HL-60/S4 treated with phorbol 12-myristate 13-acetate at 8.2 ng/mL for 4 days and 3 days (cell line): ENCODE measurements around the gene ABCC4.
"Not testable (repeated sequence)": the region's sequence is repeated elsewhere in the genome, so short reads cannot be mapped to it uniquely, and the experiment has no call there.

Experiments used
- in situ Hi-C: fragments of 300-500 bp; cut with MboI; formaldehyde crosslinking; loops from 2 replicates; pipeline ENCODE4 v1.15.0; 2022; ENCODE audit warnings: low sequenced_read_pairs

ABCC4 gene

DNA sequence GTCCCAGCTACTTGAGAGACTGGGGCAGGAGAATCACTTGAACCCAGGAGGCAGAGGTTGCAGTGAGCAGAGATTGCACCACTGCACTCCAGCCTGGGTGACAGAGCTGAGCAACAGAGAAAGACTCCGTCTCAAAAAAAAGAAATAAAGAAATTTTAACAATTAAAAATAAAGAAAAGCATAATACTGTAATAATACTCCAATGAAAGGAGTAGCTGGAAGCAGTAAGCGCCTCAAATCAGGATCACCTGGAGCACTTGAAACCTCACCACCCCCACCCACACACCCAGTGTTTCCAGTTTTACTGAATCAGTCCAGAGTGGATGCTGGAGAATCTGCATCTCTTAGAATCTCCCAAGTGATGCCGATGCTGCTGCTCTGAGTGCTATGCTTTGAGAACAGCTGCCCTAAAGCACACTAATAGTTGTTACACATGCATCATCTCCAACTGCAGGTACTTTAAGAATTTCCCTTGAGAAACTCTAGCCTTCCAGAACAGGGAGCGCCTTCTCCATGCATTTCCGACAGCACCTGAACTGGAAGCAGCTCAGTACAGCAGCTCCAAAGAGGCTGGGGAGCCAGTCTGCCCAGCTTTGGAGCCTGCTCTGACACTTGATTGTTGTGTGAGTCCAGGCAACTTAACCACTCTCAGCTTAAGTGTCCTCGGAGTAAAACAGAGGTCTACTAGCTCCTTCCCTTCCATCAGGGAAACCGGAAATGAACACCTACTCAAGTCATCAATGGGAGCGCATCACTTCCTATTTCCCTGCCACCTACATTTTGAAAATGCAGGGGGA lies 2.9 kb downstream of the ABCC4 start:
- in situ Hi-C loops, result no loop called here

DNA sequence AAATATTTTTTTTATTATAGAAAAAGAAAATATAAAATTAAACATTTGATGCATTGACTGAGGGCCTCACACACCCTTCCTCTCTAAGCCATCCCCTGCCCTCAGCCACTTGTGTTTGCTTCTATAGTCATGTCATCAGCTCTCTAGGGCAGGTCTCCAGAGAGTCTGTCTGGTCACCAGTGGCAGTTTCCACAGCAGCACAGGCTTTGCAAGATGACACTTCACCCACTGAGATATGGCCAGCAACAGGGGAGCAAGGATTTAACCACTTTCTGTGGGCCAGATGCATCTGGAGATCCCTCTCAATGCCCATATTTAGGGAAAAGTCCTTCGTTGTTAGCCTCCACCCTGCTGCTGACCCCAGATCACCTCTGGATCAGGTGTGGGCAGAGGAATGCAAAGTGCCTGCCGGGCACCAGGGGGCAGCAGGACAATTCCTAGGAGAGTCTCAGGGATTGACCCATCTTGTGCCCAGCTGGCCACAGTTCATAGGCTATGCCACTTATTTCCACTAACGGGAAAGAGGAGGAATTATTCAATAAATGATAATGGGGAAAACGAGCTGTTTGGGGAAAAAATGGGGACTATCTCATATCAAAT lies 4.8 kb downstream of the ABCC4 start:
- in situ Hi-C loops, result no loop called here

DNA sequence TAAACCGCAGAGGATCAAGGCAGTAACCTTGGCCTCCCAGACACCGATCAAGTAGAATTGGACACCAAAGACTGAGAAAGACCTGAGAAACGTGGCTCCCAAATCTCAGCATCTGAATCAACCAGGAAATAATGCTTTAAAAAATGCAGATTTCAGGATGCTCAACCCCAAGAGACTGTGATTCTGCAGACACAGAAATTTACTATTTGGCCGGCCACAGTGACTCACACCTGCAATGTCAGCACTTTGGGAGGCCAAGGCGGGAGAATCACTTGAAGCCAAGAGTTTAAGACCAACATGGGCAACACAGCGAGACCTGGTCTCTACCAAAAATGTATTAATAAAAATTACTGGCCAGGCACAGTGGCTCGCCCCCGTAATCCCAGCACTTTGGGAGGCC lies 6.2 kb downstream of the ABCC4 start:
- in situ Hi-C loops, result no loop called here

DNA sequence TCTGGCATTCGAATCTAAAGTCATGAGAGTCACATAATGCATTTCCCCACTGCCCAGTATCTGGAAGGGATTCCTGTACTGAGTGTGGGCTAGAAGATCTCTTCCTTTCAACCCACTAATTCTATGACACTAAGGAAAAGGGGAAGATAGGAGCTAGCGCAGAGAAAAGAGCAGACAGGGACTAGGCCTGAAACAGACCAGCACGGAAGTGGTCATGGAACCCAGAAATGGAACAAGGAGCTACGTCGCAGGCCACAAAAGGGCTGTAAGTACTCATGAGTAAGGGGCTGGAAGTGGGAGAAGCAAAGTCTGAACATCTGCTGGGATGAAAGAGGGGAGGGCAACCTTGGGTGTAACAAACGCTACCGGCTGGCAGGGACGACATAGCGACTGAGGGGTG lies 8.6 kb downstream of the ABCC4 start:
- in situ Hi-C loops, result no loop called here

DNA sequence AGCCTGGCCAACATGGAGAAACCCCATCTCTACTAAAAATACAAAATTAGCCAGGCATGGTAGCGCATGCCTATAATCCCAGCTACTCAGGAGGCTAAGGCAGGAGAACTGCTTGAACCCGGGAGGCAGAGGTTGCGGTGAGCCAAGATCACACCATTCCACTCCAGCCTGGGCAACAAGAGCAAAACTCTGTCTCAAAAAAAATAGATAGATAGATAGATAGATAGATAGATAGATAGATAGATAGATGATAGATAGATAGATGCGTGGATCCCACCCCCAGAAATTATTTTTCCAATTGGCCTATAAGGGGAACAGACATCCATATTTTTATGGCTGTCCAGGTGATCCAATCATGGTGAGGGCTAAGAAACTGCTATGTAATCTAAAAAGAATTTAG lies 11.3 kb downstream of the ABCC4 start:
- in situ Hi-C loops, result not testable (repeated sequence)

DNA sequence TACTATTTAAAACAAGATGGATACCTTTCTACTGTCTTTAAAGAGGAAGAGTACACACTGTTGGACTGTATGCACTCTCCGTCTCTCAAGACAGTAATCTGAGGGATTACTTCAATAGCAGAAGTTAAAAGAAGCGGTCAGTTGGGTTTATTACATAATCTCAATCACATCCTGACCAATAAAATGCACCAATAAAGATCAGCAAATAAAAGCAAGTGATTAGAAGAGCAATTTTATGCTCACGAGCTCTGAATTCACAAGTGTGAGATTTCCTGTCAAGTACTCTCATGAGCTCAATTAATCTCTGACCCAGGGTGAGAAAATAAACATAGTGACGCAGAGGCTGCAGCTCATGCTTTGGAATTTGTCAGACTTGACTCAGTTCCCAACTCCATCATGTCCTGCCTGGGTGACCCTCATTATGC lies 12.2 kb downstream of the ABCC4 start:
- in situ Hi-C loops, result no loop called here

DNA sequence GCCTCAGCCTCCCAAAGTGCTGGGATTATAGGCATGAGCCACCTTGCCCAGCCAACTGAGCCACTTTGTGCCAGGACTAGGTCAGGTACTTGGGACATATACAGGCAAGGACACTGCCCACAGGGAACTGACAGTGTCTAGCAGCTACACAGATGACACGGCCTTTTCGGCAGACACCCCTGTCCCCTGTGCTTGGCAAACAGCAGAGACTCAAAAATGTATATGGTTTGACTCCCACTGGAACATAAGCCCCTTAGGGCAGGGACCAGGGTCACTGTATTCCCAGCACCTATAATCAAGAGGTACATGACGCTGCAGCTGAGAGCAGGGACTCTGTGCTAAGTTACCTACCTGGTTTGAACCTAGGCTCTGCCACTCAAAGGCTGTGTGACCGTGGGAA lies 16.8 kb downstream of the ABCC4 start:
- in situ Hi-C loops, result no loop called here

DNA sequence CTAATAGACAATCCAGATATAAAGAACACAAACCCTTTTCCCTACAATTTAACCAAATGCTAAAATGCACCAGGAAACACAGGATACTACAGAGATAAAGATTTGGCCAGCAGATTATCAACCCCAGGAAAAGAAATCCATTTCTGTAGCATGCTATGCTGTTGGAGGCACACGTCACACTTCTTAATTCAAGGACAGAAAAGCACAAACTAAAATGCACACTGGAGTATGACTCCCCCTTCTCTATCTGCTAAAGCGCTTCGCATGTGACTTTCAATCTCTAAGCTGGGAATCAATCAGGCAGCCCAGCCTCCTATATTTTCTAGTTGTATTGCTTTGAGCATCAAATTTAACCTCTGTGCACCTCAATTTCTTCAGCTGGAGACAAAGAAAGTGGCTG lies 22.2 kb downstream of the ABCC4 start:
- in situ Hi-C loops, result no loop called here

DNA sequence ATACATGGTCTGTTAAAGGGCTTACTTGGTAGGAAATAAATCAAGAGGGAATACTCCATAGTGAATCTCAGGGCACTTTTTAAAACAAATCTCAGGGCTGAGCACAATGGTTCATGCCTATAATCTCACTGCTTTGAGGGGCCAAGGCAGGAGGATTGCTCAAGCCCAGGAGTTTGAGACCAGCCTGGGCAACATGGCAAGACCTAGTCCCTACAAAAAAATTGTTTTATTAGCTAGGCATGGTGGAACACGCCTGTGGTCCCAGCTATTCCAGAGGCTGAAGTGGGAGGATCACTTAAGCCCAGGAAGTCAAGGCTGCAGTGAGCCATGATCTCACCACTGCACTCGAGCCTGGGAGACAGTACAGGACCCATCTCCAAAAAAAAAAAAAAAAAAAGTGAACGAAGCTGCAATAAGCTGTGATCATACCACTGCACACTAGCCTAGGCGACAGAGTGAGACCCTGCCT lies 25.2 kb downstream of the ABCC4 start:
- in situ Hi-C loops, result no loop called here

DNA sequence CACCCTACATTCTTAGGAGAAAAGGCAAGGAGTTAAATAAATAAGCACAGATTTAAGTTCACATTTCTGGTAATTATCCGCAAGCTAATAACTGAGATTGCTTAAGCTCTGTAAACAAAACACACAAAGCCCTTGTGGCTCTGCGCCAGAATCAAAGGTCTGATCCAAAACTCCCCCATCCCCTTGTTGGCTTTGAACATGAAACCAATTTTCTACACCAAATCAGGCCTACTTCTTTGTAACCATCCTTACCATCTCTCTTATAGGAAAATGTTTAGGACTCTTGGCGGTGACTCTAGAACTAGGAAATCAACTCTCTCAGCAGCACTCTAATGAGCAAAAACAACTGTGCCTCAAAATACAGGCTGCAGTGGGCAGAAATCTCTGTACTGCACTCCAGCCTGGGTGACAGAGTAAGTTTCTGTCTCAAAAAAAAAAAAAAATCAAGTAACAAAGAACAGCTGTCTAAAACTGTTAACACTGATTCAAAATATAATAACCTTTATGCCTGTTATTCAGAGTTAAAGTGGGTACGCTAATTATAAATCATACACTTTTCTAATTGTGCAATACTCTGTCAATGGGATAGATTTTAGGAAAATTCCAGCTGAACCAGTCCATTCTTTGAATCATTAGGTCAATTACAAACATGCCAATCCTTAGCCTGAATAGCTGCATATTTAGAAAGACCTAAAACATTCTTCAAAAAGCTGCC lies 25.8 kb downstream of the ABCC4 start:
- in situ Hi-C loops, result no loop called here

DNA sequence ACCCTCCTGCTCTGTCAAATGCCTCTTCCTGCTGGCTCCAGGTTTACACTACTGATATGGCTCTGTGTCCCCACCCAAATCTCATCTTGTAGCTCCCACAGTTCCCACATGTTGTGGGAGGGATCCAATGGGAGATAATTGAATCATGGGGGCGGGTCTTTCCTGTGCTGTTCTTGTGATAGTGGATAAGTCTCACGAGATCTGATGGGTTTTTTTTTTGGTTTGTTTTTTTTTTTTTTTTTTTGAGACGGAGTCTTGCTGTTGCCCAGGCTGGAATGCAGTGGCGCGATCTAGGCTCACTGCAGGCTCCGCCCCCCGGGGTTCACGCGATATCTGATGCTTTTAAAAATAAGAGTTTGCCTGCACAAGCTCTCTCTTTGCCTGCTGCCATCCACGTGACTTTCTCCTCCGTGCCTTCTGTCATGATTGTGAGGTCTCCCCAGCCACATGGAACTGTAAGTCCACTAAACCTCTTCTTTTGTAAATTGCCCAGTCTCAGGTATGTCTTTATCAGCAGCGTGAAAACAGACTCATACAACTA lies 27.6 kb downstream of the ABCC4 start:
- in situ Hi-C loops, result not testable (repeated sequence)

DNA sequence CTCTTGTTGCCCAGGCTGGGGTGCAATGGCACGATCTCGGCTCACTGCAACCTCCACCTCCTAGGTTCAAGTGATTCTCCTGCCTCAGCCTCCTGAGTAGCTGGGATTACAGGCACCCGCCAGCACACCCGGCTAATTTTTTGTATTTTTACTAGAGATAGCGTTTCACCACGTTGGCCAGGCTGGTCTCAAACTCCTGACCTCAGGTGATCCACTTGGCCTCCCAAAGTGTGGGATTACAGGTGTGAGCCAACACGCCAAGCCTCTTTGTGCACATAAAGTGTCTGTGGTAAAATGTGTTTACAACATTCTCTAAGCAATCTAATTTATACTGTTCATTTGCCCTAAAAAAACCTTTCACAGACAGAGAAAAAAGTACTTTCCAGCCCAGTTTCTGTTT lies 29.2 kb downstream of the ABCC4 start:
- in situ Hi-C loops, result not testable (repeated sequence)

DNA sequence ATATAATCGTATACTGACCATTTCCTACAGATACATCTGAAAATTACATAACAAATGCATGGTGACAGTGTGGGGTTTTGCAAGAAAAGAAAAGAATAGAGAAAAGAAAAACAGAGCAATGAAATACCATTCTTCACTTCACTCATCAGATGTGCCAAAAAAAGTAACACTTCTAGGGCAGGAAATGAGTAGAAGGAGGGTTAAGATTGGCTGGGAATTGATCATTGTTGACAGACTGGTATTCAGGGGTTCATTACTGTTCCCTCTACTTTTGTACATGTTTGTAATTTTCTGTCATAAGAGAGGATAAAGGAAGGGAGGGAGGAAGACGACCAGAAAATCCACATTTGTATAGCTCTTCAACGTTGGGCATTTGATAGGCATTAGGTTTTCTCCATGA lies 31.5 kb downstream of the ABCC4 start:
- in situ Hi-C loops, result no loop called here

DNA sequence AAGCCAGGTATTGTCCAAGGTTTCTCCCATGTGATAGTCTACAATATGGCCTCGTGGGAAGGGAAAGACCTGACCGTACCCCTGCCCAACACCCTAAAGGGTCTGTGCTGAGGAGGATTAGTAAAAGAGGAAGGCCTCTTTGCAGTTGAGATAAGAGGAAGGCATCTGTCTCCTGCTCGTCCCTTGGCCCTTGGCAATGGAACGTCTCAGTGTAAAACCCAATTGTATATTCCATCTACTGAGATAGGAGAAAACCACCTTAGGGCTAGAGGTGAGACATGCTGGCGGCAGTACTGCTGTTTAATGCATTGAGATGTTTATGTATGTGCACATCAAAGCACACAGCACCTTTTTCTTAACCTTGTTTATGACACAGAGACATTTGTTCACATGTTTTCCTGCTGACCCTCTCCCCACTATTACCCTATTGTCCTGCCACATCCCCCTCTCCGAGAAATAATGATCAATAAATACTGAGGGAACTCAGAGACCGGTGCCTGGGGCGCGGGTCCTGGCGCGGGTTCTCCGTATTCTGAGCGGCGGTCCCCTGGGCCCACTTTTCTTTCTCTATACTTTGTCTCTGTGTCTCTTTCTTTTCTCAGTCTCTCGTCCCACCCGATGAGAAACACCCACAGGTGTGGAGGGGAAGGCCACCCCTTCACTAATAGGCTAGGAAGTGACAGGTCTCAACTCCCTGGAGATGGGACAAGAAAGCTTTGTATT lies 32.7 kb downstream of the ABCC4 start:
- in situ Hi-C loops, result not testable (repeated sequence)

DNA sequence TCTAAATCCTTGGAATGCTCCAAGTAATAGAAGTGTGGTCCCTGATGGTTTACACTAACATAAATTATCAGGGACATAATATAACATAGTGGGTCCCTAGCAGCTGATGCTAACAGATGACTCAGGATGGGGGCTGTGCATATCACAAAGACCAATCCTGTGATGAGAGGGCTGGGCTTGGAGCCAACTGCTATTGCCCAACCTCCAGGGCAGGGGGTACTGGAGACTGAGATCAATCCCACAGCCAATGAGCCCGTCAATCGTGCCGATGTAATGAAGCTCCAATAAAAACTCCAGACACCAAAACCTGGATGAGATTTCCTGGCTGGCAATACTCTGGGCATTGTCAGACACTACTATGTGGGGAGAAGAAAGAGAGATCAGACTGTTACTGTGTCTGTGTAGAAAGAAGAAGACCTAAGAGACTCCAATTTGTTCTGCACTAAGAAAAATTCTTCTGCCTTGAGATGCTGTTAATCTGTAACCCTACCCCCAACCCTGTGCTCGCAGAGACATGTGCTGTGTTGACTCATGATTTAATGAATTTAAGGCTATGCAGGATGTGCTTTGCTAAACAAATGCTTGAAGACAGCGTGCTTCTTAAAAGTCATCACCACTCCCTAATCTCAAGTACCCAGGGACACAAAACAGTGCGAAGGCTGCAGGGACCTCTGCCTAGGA lies 33.4 kb downstream of the ABCC4 start:
- in situ Hi-C loops, result no loop called here

DNA sequence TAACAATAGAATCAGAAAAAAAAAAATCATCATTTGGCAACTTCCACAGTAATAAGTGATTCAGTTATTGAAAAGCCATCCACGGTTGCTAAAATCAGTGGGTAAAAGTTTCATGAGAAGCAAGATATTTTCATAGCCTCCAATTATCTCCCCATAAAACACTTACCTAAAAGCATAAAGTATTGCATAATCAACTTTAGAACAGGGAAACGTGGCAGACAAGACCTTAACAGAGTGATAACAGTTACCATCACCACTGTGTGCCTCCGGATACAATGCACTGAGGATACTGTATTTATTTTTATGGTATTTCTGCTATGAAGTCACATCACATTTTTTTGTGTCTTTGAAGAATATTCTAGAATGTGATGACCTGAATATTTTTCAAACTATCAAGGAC lies 37.0 kb downstream of the ABCC4 start:
- in situ Hi-C loops, result no loop called here

DNA sequence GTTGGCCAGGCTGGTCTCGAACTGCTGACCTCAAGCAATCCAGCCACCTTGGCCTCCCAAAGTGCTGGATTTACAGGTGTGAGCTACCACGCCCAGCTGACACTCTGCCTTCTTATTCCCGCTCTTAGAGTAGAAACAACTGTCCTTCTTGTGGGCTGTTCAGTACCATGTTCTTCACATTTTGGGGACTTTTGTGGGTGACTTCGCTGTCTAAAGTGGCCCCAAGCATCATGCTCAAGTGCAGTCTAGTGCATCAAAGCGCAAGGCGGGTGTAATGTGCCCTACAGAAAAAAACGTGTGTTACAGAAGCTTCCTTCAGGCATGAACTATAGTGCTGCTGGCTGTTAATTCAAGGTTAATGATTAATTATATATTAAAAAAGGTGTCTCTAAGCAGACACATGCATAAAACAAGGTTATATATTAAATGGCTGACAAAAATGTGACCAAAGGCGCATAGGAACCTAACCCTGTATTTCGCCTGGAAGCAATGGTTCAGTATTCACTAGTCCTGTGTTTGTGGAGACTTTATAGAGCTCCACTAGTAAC lies 38.3 kb downstream of the ABCC4 start:
- in situ Hi-C loops, result no loop called here

DNA sequence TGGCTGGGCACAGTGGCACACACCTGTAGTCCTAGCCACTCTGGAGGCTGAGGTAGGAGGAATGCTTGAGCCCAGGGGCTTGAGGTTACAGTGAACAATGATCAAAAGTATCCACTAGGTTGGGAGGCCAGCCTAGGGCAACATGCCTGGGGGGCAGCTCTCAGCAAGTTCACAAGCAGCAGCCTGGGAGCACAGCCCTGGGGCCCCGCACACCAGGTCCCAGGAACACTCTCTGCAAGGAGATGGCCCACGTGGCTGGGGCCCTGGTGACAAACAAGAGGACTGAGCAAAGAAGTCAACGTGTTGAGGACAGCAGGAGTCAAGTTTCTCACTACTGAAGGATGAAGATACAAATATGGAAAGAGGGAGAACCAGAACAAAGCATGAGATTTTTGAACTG lies 39.3 kb downstream of the ABCC4 start:
- in situ Hi-C loops, result no loop called here

DNA sequence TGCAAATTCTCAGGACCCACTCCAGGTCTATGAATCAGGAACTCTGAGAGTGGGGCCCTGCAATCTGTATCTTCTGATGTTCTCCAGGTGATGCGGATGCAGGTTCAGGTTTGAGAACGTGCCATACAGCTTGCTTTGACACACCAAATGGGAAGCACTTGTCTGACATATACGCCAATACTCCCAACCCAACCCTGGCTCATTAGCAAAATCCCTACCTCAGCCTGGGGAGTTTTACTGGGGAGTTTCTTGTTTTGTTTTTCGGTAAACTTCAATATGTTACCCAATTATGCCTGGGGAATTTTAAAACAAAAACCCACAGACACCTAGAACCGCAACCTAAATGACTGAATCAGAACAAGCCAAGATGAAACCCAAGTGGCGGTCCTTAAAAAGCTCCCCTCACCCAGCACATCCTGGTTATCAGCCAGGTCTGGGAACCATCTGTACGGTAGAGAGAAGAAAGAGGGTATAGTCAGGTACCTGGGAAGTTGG lies 41.2 kb downstream of the ABCC4 start:
- in situ Hi-C loops, result no loop called here

DNA sequence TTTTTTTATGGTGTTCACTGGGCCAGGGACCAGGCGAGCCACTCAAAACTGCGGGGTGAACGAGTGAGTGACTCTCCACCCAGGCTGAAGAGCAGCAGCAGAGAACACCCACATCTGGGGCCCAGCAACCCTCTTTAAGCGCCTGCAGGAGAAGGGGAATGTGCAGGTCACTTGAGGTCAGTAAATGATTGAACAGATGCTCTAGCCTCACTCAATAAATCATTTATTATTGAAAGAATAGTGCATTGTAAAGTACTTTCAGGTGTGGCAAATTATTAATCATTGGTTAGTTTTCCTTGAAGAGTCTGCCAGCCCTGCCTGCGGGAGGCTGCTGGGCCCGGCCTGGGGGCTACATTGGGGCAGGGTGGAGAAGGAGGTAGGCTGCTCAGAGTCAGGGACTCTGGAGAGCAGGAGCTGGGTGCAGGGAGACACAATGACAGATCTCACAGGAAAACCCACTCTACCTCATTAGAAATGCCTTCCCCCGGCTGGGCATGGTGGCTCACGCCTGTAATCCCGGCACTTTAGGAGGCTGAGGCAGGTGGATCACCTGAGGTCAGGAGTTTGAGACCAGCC lies 42.5 kb downstream of the ABCC4 start:
- in situ Hi-C loops, result no loop called here
